GM12875 (cell line): Measurements from ENCODE around the gene PKIB.

Experiments
- H3K4me3 ChIP-seq: one replicate; pipeline ENCODE4 v1.5.1; 2011; ENCODE audit warnings: low read depth, low read length, control low read depth
- CTCF ChIP-seq: IDR thresholded peaks from 2 replicates; pipeline ENCODE4 v1.5.1; 2011; ENCODE audit warnings: low read depth, mild to moderate bottlenecking, control low read depth, inconsistent platforms, low read length, moderate library complexity, borderline replicate concordance; ENCODE audit not compliant: insufficient read depth

Gene PKIB

GRCh38 chr6:122620902-122621301, 10.7 kb downstream of the PKIB start:
- H3K4me3 ChIP-seq = no peak overlapping the region
- TF ChIP-seq CTCF = no peak

GRCh38 chr6:122621638-122622037, 11.4 kb downstream of the PKIB start:
- TF ChIP-seq CTCF = no peak
- H3K4me3 ChIP-seq = no peak overlapping the region

GRCh38 chr6:122622479-122622878, 12.3 kb downstream of the PKIB start:
- no peak overlapping the region for H3K4me3 ChIP-seq
- no peak for TF ChIP-seq CTCF

GRCh38 chr6:122623279-122623678, 13.1 kb downstream of the PKIB start:
- H3K4me3 ChIP-seq = no peak overlapping the region
- TF ChIP-seq CTCF = no peak

GRCh38 chr6:122624853-122625252, 14.6 kb downstream of the PKIB start:
- TF ChIP-seq CTCF = no peak
- no peak overlapping the region for H3K4me3 ChIP-seq

- TF ChIP-seq CTCF = no peak
- no peak overlapping the region for H3K4me3 ChIP-seq
Observed at GRCh38 chr6:122628714-122629113, 18.5 kb downstream of the PKIB start.

- TF ChIP-seq CTCF = no peak
- H3K4me3 ChIP-seq = no peak overlapping the region
Observed at GRCh38 chr6:122631571-122632249, 21.5 kb downstream of the PKIB start.
